Urothelium cell line (cell line): Measurements from ENCODE around the gene SLC35F4.
A peak's percentile ranks its signal among the peaks of the same experiment; 100 is the strongest.

Source experiments
- DNase-seq: peaks from one replicate; pipeline ENCODE4 v3.0.0; 2011; ENCODE audit warnings: low spot score, mixed read lengths
- FAIRE-seq: peaks from 2 replicates; lab custom pipeline; 2011; peaks lifted over from hg19 to GRCh38; lab: Jason Lieb, UNC

The SLC35F4 gene

DNA sequence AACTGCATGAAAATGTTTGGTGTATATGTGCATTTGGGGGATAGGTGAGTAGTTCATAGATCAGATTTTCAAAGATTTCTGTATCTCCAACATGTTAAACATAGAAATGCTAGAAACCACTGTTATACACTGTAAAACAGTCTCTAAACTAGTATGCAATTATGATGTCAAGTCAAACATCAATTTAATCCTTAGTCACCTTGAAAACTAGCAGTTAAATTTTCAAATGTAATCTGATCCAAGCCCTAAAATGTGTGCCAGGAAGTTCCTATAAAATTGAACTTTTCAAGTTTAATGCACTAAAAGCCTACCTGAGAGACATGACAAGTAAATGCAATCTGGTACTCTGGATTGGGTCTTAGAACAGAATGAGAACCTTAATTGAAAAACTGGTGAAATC lies 14.5 kb downstream of the SLC35F4 start:
- FAIRE-seq = no peak
- DNase-seq = no peak

DNA sequence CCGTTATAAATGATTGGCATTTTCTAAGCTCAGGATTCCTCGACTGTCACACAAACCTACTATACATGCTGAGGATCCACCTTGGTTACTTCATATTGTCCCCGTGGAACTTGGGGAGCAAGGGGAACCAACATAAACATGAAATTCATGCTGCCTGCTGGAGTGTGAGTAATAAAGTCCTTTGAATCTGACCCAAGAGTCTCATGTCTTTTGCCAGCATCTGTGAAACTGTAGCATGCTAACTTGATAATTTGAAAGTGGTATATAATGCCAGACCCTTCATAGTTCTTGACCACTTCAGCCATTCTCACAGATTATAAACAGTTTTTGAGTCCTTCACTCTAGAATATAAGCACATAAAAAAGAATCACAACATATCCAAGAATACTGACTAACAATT lies 17.1 kb downstream of the SLC35F4 start:
- no peak for DNase-seq
- no peak for FAIRE-seq

DNA sequence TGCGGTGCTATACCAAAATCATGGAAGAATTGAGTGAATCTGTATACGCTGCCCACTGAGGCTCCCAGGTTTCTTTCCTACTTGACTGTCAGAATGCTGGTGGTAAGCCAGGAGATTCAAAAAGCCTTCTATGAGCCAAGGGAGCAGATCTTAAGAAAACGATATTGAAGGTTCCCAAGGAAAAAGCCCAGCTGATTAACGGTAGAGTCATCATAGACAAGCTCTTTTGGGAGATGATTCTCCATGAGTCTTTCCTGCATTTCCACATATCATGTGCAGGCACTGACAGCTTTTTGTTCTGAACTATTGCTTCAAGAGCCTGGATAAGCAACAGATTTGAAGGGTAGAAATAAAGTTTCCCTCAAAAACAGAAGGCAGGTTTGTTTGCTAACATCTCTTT lies 17.5 kb downstream of the SLC35F4 start:
- DNase-seq (no peak), FAIRE-seq (no peak)

DNA sequence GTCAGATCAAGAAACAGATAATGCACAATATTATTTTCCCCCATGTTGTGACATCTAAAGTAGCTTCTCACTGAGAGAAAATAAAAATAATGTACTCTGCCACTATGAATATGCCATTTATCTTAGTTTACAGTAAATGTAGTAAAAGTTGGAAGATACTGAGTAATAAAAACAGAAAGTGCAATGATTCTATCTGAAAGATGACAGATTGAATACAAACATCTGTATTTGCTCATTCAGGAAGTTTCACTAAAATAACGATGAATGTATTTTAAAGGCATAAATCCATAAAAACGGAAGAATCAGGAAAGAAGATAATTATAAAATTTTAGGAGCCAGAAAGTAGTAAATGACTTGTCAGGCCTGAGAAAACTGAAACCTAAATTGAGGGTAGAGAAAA lies 18.2 kb downstream of the SLC35F4 start:
- DNase-seq (no peak), FAIRE-seq (no peak)

DNA sequence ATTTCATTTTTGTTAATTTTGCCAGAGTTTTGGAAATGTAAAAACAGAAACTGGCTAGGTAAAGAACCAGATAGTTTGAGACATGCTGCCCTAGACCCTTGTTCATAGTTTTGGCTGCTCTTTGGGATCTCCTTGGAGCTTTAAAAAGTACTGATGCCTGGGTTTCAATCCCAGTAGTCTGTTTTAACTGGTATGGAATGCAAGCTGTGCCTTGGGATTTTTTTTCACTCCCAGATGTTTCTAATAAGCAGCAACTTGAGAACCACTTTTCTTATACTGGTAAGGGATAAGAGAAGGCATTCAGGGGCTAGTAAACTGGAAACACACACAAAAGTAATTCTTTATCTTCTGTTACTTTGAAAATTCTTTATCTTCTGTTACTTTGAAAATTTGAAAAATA lies 18.8 kb downstream of the SLC35F4 start:
- no peak for FAIRE-seq
- DNase-seq = no peak

DNA sequence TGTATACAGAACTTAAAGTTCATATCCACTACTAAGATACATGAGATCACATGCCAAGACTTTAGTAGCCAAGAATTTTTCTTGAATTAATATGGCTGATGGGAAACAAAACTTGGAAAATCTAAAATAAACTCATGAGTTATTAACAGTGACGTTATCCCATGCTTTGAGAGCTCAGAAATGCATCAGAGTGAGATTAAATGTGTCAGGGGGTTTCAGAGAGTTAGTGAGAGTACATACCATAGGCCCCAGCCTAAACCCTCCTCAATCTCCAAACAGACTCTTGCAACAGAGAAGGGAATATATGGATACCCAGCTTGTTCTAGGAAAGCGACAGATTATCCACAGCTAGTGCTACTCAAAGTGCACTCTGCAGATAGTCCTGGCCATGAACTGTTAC lies 19.3 kb downstream of the SLC35F4 start:
- DNase-seq (no peak), FAIRE-seq (no peak)

DNA sequence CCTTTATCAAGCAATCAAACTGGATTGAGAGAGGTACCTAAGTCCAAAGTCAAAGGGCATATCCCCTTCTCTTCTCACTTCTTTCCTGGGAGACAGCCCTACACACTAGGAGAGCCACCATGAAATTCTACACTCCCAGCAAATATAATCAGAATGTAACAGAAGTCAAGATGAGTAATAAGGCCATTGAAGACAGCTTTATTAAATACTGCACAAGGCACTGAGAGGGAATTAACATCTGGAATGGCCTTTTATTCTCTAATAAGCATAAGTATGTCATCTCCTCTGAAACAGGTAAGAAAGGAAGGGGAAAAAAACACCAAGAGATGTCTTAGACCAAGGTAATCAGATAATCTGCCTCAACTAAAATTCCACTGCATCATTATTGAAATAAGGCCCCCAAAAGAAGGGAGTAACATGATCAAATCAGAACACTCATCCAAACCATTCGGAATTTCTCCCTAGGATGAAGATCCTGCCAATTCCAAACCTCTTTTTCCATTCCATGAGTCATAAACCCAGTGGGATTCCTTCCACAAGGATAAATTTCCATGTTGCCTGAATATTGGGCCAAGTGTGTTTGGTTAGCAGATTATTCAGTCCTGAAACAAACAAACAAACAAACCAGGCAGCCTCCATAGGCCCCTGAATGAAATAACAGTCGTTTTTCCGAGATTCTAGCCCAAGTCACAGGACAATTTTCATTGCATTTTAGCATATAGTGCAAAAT lies 19.9 kb downstream of the SLC35F4 start:
- FAIRE-seq (peak; percentile 79), DNase-seq (no peak)

DNA sequence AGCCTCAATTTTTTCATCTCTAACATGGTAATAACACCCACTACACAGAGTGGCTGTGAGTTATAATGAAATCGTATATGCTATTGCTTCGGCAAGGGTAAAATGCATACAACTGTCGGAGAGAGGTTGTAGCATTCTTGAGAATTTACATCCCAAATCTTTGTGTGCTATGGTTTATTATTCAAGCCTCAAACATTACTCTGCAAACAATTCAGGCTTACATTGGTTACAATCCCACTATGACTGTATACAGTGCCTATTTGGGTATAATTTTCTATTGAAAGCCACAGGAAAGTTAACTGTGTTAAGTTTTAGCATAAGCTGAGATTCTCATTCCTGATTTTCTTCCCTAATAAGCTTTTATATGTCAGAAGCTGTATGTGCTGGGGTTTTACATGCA lies 20.6 kb downstream of the SLC35F4 start:
- DNase-seq (no peak), FAIRE-seq (peak; percentile 13)

DNA sequence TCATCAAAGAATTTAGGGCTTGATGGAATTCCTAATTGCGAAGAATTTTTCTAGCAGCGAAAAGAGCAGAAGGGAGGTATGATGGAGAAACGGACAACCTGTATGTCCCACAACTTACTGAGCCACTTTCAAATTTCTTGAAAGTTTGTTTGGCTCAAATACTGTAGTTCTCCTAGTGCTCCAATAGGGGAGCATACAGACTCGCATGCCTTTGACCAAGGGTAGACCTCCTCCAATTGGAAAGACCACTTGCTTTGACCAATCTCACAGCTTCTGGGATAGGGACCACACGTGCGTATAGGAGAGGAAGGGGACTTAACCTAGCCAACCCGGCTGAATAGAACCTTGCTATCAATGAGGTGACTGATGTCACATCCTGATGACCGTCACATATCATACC lies 28.6 kb downstream of the SLC35F4 start:
- FAIRE-seq (peak; percentile 72), DNase-seq (no peak)

DNA sequence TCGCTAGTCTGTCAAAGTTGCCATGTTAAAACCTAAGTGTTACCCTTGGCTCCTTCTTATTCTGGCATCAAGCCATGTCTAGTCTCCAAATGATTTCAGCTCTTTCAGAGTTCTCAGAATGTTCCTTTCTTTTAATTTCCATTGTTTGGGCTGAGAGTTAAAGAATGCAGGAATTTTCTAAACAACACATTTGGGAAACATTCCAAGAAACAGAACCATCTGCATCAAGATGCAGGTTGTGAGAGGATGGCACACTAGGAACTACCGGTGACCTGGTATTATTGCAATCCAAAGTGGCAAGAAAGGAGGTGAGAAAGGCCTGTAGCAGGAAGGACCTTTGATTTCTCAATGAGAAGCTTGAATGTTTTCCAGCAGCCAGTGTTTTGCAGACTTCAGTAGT lies 30.1 kb downstream of the SLC35F4 start:
- peak; percentile 59 for FAIRE-seq

DNA sequence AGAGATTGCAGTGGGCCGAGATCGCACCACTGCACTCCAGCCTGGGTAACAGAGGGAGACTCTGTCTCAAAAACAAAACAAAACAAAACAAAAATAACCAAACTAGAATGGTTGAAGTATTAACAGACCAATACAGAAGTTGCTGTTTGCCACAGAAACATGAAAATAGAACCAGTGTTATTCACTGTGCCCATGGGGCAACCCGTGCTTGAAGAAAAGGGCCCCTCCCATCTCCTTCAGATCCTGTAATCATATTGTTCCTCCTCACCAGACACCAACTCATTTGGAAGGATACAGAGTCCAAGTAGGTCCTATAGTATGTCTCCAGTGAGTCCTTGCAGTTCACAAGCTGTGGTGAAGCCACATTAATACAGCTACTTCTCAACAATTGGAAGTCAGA lies 30.9 kb downstream of the SLC35F4 start:
- FAIRE-seq = no peak
- no peak for DNase-seq

More for the DNA sequence above, 30.1 kb downstream of the SLC35F4 start:
- peak; percentile 40 for DNase-seq

DNA sequence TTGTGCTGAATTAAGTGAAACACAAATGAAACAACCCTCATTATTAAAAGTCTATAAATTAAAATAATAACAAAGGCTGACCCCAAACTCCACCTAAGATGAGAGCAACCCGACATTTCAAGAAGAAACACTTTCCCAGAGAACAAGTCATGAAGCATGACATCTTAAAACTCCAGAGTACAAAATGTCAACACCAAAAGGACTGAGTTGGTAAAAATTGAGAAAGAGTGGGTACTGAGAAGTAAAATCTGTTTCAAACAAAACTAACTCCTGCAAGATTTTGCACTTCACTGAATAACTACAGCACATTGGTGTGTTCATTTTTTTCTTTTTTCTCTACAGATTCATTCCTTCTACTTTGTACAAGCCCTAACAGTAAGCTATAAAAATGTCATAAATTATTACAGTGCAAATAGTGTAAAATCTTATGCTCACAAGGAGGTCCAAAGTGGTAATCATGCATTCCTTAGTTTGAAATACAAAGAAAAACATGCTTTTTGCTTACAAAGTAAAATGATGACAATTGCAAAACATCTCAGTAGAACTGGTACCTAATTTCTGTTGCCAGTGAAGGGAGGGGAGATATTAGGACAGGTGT lies 31.8 kb downstream of the SLC35F4 start:
- no peak for DNase-seq
- no peak for FAIRE-seq

DNA sequence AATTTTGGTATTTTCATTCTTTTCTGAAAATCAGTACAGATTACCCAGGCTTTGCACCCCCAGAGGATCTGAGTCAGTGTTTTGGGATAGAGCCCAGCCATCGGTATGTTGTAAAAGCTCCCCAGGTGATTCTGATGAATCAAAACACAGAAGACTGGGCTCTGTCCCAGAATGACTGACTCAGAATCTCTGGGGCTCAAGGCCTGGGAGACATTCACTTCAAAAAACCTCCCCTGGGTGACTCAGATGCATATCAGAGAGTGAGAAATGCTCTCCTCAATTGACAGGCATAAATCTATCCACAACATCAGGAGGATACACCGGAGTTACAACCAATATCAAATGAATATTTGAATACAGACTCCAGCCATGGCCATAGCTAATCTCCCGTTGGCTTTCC lies 32.6 kb downstream of the SLC35F4 start:
- FAIRE-seq (peak; percentile 94), DNase-seq (peak; percentile 91)

DNA sequence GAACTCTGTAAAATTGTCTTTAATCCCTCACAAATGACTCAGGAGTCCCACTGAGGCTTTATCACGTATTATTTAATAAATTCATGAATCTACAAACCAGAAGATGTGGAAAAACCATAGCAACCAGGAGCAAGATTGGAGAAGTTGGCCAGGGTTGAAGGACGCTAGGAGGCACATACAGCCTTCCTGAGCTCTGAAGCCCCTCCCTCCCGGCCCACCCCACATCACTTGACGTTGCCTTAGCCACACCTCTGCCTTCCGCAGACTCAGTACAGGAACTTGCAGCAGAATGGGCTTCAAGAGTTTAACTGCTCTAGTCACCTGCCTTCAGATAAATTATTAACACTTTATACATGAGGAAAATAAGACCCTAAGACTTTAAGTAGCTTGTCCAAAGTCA lies 33.9 kb downstream of the SLC35F4 start:
- DNase-seq = no peak

DNA sequence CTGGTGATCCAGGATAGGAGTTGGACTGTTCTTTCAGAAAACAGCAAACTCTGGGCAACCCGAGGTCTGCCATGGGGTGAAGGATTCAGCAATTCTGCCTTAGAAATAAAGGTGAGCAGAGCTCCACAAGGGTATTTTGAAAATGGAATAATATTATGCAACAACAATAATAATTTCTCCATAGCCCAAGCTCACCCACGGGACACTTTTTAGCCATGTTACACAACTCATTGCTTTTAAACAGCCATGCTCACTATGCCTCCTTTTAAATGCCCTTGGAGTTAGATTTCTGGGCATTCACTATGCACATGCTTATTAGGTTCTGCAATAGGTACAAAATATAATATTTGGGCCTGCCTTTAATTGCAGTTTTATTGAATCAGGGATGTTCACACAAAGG lies 37.2 kb downstream of the SLC35F4 start:
- no peak for DNase-seq
- peak; percentile 85 for FAIRE-seq

More for the DNA sequence above, 33.9 kb downstream of the SLC35F4 start:
- no peak for FAIRE-seq

DNA sequence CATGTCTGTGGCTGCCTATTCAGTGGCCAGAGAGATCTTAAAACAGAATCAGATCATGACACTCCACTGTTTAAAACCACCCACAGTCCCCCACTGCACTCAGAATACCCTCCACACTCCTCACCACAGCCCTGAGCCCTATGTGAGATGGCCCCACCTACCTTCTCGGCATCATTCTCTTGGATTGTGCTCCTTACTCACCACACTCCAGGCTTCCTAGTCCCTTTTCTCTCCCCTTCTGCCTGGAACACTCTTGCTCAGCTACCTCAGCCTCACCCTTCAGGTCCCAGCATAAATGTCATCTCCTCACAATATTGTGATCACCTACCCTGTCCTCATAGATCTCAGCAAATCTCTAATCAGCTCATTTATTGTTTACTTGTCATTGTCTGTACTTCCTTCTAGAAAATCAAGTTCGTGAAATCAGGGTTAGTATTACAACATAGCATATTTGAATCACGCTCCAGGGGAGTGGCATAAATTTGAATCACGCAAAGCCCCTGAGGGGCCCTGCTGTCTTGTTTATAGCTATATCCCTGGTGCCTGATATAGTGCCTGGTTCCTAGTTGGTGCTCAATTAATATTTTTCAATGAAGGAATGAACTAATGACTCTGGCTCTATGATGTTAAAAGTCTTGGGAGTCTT lies 42.8 kb downstream of the SLC35F4 start:
- DNase-seq = no peak

DNA sequence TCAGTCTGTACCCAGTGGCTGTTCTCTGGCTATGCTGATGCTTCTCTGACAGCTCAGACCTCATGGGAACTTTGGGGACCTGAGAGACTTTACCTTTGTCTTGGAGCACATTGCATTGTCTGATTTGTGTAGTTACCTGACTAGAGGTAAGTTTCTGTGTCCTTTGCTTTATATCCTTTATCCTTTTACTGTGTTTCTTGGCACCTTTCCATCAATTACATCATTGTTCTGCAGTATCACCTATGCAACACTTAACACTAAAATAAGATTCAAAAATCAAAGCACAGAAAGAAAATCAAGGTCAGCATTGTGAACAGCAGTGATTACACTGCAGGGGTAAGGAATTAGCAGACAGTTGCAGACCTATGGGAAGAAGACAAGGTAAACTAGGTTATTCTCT lies 43.8 kb downstream of the SLC35F4 start:
- DNase-seq = no peak
- no peak for FAIRE-seq

More for the DNA sequence above, 42.8 kb downstream of the SLC35F4 start:
- FAIRE-seq = peak; percentile 42

DNA sequence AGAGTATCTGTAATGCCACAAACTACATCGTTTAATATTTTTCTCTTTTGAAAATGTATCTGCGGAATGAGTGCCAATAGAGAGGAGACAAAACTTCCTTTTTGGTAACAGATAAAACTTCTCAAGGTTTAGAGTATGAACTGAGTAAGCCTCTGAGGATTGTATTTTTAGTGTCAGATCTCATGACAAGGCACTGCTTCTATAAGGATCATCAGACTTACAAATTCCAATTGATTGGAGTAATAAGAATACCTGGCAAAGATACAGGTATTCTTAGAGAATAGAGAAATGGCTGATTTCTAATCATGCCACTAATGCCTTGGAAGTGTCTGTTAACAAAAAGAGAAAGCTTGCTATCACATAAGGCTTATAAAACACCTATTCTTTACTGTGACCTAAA lies 45.3 kb downstream of the SLC35F4 start:
- no peak for DNase-seq
- no peak for FAIRE-seq

DNA sequence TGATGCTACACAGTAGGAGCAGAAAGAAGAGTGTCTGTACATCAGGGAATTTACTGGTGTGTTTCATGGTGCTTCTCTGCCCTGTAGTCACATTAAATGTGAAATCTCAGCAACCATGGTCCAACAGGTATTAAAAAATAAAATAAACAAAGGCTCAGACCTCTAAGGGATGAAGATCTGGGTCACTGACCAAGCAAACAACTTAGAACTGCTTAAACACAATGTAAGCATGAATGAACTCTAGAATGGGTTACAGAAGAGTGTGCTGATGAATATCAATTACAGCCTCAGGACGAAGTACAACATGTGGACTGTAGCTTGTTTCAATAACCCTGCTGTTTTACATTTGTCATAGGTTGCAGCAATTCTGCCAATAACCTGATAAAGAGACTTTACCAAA lies 47.4 kb downstream of the SLC35F4 start:
- peak; percentile 84 for FAIRE-seq

DNA sequence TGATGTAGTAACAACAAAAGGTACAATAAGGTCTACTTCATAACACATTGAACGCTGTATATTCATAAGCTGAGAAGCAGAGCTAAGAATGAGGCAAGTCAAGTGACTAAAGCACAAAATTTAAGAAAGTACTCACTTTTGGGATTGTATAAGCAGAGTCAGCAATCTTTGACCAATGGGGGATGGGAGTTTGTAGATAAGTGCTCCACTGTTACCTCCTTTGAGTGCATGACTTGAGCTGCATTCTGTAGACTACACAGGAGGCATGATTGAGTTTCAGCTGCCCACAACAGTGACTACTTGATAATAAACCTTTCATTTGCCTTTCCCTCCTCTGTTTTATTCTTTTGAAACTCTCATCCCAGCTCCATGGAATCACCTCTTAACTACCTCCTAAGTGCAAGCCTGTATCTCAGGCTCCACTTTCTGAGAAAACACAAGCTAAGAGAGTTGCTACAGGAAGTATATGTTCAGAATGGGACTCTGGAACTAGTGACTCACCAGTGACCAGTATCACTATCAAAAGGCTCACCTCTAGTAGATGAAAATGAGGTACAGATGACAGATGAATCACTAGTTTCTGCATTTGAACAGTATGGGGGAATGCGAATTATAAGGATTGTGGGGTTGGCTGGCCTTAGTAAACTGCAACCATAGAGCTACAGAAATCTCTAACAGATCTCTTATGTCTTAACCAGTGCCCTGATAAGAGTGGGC lies 49.2 kb downstream of the SLC35F4 start:
- DNase-seq (no peak), FAIRE-seq (peak; percentile 74)

More for the DNA sequence above, 47.4 kb downstream of the SLC35F4 start:
- DNase-seq = no peak

DNA sequence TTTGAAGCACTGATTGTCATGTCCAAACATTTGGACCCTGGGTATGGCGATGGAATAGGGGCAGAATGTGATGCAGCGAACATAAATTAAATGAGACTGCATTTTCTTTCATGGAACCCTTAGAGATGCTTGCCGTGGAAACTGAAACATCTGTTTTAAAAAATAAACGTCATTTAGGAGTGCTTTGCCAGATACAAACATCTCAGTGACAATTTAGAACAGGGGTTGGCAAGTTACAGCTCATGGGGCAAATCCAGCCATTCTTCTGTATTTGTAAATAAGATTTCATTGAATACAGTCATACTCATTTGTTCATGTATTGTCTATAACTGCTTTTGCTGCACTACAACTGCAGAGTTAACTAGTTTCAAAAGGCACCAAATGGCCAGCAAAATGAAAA lies 51.2 kb downstream of the SLC35F4 start:
- DNase-seq (no peak), FAIRE-seq (no peak)

DNA sequence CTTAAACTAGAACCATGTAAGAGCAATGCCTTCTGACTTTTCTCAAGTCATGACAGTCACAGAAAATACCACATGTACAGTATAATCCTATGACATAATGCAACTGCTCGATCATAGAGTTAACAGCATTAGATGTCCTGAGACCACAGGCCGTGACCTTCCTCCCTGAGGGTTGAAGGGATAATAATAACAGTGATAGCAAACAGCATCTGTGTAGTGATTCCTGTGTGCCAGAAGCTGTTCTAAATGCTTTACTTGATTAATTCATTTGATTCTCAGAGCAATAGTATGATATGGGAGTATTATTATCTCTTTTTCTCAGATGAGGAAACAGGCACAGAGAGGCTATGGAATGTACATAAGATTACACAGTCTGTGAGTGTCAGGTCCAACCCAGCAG lies 53.2 kb downstream of the SLC35F4 start:
- FAIRE-seq (no peak), DNase-seq (no peak)
